Transverse colon (tissue), 4 donors: Measurements from ENCODE around the gene C2CD4D.

ENCODE experiments used
- POLR2AphosphoS5 ChIP-seq, 3 donors: sonication (generic); formaldehyde crosslinking; IDR thresholded peaks; one replicate each; pipeline ENCODE4 v1.6.1; 2016; ENCODE audit warnings: antibody characterized with exemption in 3 of 3
- TF ChIP-seq, protein P1 (sequence below), 5 experiments: fragments of 200-600 bp in 3 of 5; fragments of 450-650 bp in 2 of 5; sonication (generic) in 3 of 5; IDR thresholded peaks; 1 replicate in 2 of 5; 2 replicates in 3 of 5; pipeline ENCODE4 v1.5.1; 2016 to 2017; ENCODE audit warnings: antibody characterized with exemption in 5 of 5, inconsistent platforms in 3 of 5, mild to moderate bottlenecking in 2 of 5, moderate library complexity in 1 of 5

DNA sequence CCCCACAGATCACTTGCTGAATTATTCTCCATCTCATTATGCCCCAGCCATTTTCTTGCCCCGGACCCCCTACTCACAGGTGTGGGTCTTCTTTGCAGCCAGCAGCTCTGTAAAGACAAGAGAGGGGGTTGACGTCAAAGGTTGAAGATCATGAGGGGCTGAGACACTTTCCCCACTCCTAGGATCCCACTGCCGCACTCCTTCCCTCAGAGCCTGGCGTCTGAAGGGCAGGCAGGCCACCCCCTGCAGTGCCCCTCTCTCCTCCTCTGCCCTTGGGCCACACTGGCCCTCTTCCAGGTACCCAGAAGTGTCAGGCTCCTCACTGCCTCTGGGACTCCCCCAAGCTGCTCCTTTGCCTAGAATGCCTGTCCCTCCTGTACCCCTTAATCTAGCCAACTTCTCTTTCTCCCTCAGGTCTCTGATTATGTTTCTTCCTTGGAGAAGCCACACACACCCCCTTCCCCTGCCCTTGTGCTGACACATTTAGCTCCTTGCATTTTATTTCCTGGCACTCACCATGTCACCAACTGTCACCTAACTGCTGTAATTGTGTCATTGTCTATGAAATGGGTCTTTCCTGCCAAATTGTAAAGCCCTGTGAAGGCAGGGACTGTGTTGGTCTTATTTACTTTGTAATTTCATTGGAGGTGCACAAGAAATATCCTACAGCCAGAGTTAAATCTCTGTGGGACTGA lies 10.1 kb downstream of the C2CD4D start:
- TF ChIP-seq, protein P1, sequence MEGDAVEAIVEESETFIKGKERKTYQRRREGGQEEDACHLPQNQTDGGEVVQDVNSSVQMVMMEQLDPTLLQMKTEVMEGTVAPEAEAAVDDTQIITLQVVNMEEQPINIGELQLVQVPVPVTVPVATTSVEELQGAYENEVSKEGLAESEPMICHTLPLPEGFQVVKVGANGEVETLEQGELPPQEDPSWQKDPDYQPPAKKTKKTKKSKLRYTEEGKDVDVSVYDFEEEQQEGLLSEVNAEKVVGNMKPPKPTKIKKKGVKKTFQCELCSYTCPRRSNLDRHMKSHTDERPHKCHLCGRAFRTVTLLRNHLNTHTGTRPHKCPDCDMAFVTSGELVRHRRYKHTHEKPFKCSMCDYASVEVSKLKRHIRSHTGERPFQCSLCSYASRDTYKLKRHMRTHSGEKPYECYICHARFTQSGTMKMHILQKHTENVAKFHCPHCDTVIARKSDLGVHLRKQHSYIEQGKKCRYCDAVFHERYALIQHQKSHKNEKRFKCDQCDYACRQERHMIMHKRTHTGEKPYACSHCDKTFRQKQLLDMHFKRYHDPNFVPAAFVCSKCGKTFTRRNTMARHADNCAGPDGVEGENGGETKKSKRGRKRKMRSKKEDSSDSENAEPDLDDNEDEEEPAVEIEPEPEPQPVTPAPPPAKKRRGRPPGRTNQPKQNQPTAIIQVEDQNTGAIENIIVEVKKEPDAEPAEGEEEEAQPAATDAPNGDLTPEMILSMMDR (IDR thresholded peaks at IDR 0.05), result no peak
- TF ChIP-seq POLR2AphosphoS5 (IDR thresholded peaks at IDR 0.05), result no peak
